Hematopoietic multipotent progenitor cell treated with erythropoietin and hydrocortisone succinate and interleukin-3 and kit ligand, for 4 days (in vitro differentiated cells): Measurements from ENCODE around the gene LYST.
A peak's percentile ranks its signal among the peaks of the same experiment; 100 is the strongest.
"Not testable (repeated sequence)": the region's sequence is repeated elsewhere in the genome, so short reads cannot be mapped to it uniquely, and the experiment has no call there.

Experiments
- DNase-seq: peaks from one replicate; pipeline ENCODE4 v3.0.0-alpha.2; 2015

The LYST gene

GRCh38 chr1:235809688-235810397 lies 56.9 kb downstream of the LYST start:
- no peak for DNase-seq

- DNase-seq: no peak
These were observed 58.5 kb downstream of the LYST start for GRCh38 chr1:235808223-235808622.

GRCh38 chr1:235806123-235806522 lies 60.6 kb downstream of the LYST start:
- no peak for DNase-seq

- no peak for DNase-seq
These were observed 63.9 kb downstream of the LYST start for GRCh38 chr1:235802573-235803346.

- no peak for DNase-seq
These were observed 67.4 kb downstream of the LYST start for GRCh38 chr1:235799264-235799663.

GRCh38 chr1:235791532-235792060 lies 75.1 kb downstream of the LYST start:
- DNase-seq: no peak

- DNase-seq: no peak
These were observed 76.6 kb downstream of the LYST start for GRCh38 chr1:235790123-235790522.

GRCh38 chr1:235786227-235786898 lies 80.3 kb downstream of the LYST start:
- not testable (repeated sequence) for DNase-seq

- no peak for DNase-seq
These were observed 81.8 kb downstream of the LYST start for GRCh38 chr1:235784950-235785349.

- peak; percentile 77 for DNase-seq
These were observed 83.4 kb downstream of the LYST start for GRCh38 chr1:235783148-235783776.

GRCh38 chr1:235782601-235783000 lies 84.1 kb downstream of the LYST start:
- DNase-seq: no peak

GRCh38 chr1:235781807-235782206 lies 84.9 kb downstream of the LYST start:
- no peak for DNase-seq

GRCh38 chr1:235779770-235780169 lies 86.9 kb downstream of the LYST start:
- no peak for DNase-seq

- no peak for DNase-seq
These were observed 90.3 kb downstream of the LYST start for GRCh38 chr1:235776396-235776795.

GRCh38 chr1:235775246-235775860 lies 91.4 kb downstream of the LYST start:
- DNase-seq: peak; percentile 72

GRCh38 chr1:235767795-235768194 lies 98.9 kb downstream of the LYST start:
- no peak for DNase-seq

- DNase-seq: no peak
These were observed 99.9 kb downstream of the LYST start for GRCh38 chr1:235766794-235767285.

GRCh38 chr1:235763962-235764361 lies 102.7 kb downstream of the LYST start:
- no peak for DNase-seq

- DNase-seq: no peak
These were observed 107.4 kb downstream of the LYST start for GRCh38 chr1:235759336-235759735.

GRCh38 chr1:235758931-235759330 lies 107.8 kb downstream of the LYST start:
- DNase-seq: no peak

GRCh38 chr1:235757587-235758096 lies 109.1 kb downstream of the LYST start:
- no peak for DNase-seq

- DNase-seq: not testable (repeated sequence)
These were observed 112.5 kb downstream of the LYST start for GRCh38 chr1:235754186-235754585.
